ENCODE results near the gene AFG1L.
"Not testable (repeated sequence)": the region's sequence is repeated elsewhere in the genome, so short reads cannot be mapped to it uniquely, and the experiment has no call there.

AFG1L gene

DNA sequence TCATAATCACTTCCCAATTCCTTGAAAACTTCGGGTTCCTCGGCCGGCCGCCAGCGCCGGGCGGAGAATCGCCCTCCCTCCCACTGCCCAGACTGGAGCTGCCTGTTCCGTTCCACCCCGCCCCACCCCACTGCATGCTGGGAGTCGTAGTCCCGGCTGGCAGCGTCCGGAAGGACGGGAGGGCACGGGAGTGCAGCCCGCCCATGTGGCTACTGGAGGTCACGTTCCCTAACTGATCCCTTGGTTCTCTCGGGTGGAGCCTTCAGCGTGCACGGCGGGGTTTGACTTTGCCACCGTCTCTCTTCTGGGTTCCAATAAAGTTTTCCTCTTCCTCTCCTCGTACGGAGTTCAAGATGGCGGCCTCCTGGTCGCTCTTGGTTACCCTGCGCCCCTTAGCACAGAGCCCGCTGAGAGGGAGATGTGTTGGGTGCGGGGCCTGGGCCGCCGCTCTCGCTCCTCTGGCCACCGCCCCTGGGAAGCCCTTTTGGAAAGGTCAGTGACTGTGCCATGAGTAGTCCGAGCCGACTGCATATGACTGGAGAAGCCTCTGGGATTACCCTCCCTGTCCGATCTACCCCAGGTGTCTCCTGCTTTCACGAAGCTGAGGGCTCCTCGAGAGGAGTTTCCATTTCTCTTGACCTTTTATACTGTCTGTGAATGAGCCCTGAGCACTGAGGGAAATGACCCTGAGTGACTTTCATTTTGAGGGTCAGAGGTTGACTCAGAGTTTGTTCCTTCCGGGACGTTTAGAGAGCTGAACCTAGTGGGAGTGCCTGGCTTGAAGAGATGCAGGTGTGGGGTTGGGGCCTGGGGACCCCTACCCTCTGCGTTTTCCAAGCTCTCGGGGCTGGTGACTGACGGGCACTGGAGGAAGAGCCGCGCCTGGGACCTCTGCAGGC, at the start of gene AFG1L:
Gene AFG1L (plus strand): TSS at position 328 of the 899 bp plus-strand sequence. CDS start 26 bp downstream, at position 354.
- peak; percentile 72 to 76 for DNase-seq (ENCODE audit: low read depth in 1 of 2, low spot score in 1 of 2)

GRCh38 chr6:108245095-108245494, 49.8 kb upstream of the AFG1L start:
- DNase-seq (ENCODE audit: low read depth in 1 of 2, low spot score in 1 of 2) = not testable (repeated sequence)

DNA sequence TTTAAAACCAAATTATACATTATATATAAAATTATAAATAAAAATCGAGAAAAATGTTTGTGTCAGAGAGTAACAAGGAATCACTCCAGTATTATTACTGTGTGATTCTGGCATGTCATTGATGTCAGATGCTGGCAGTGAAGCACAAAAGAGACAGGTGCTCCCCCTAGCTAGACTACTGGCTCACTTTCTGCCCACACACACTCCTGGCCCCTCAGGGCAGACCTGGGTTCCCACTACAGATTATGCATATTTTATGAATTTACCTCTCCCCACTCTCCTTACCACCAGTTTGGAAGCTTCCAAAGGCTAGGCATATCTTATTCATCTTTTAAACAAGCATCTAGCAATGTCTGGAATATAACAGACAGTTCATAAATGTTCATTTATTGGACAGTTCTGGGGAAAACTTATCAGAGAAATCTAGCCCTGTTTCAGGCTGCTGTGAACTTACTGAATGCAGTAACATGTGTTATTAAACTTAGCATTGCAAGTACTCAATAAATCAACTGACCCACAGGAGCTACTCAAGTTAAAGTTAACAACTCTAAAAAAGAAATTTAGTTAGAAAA, 46.8 kb upstream of the AFG1L start:
- DNase-seq (ENCODE audit: low read depth in 1 of 2, low spot score in 1 of 2) = no peak

DNA sequence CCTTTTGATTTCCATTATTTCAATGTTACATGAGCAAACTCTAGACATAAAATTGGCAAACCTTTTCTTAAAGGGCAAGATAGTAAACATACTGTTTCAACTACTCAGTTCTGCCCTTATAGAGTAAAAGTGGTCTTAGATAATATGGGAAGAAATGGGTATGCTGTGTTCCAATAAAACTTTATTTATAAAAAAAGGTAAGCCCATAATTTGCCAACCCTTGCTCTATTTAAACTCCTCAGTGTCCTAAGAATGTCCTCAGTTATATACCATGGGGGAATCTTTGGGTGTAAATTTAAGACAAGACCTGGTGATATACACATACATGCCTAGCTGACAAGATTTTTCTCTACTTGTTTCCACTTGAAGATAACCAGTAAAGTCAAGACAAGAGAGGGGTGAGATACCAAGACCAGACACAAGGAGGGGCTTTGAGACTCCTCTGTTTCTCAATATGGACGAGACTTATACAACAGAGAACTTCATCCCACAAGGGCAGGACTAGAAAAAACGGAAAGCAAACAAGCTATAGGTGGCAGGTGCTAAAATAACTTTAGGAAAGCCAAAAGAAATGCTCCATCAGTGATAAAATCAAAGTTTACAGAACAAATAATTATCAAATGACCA, 44.5 kb upstream of the AFG1L start:
- DNase-seq (ENCODE audit: low read depth in 1 of 2, low spot score in 1 of 2) = no peak

DNA sequence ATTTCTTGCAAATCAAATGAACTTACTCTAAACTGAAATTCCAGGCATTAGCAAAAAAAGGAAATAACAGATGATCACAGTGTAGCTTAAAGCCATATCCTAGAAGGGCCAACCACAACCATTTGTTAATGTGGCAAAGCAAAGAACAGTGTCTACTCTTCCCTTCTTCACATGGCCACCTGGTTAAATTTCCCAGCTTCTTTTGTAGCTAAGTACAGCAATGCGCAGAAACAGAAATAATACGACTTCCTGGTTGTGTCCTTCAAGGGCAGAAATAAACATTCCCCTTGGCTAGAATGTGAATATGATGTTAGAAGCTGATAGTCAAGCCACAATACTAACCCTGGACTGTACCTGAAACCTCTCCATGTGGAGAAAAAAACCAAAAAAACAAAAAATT, 43.6 kb upstream of the AFG1L start:
- no peak for DNase-seq (ENCODE audit: low read depth in 1 of 2, low spot score in 1 of 2)

DNA sequence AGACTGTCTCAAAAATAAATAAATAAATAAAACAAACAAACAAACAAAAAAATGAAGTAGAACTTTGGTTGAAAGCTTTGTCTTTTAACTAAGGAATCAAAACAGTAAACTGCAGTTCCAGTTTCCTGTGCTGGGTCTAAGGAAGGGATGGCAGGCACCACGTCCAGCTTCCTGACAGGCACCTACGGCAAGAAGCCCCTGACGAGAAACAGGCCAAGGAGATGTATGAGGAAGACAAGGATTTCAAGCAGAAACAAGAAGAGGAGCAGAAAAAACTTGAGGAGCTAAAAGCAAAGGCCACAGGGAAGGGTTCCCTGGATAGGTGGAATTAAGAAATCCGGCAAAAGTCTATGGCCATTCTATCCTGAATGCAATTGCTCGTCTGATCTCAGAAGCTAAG, 42.8 kb upstream of the AFG1L start:
- DNase-seq (ENCODE audit: low read depth in 1 of 2, low spot score in 1 of 2) = no peak

DNA sequence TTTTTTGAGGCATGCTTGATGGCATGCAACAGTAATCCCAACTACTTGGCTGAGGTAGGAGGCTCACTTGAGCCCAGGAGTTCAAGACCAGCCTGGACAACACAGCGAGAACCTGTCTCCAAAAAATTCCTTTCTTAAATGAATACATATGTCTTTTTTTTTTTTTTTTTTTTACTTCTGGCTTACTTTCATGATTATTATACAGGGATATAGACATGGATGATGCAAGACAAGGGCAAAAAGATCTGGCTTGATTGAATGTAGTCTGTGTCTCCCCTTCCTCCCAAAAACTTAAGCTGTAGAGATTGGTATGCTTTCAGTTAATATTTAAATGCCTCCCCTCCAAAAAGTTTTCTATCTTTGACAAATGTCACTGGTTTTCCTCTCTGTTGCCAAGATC, 41.6 kb upstream of the AFG1L start:
- DNase-seq (ENCODE audit: low read depth in 1 of 2, low spot score in 1 of 2) = no peak

- no peak for DNase-seq (ENCODE audit: low read depth in 1 of 2, low spot score in 1 of 2)
Observed at GRCh38 chr6:108254433-108255410, 40.1 kb upstream of the AFG1L start.

DNA sequence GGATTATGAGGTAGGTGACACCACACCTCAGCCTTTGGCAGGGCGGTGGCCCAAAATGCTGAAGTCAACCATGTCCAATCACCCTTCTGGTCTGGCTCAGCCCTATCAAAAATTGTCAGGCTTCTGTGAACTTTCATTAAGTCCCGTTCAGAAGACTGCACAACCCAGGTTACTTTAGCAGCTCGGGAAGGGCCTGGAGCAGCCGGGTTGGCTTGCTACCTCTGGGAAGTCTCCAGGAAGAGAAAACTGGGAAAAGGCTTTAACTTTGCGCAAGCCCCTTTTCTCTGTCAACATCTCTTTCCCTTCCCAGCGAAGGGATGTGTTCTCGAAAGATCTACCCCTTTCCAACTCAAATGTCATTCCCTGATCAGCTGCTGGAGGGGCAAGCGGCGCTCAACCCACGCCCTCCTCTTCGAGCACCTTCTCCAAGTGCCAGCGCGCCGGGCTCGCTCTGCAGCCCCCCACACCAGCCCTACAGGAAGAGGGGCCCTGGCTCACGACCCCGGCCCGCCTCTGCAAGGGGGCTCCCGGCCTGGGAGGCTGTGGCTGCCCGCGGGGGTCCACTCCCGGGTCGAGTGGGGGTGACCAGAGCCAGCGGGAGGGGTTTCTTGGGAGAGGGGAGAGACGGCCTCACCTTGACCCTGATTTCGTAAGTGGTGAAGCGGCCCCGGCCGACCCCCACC, 34.6 kb upstream of the AFG1L start:
- peak in 1 of 2 donors; percentile 2 for DNase-seq (ENCODE audit: low read depth in 1 of 2, low spot score in 1 of 2)

DNA sequence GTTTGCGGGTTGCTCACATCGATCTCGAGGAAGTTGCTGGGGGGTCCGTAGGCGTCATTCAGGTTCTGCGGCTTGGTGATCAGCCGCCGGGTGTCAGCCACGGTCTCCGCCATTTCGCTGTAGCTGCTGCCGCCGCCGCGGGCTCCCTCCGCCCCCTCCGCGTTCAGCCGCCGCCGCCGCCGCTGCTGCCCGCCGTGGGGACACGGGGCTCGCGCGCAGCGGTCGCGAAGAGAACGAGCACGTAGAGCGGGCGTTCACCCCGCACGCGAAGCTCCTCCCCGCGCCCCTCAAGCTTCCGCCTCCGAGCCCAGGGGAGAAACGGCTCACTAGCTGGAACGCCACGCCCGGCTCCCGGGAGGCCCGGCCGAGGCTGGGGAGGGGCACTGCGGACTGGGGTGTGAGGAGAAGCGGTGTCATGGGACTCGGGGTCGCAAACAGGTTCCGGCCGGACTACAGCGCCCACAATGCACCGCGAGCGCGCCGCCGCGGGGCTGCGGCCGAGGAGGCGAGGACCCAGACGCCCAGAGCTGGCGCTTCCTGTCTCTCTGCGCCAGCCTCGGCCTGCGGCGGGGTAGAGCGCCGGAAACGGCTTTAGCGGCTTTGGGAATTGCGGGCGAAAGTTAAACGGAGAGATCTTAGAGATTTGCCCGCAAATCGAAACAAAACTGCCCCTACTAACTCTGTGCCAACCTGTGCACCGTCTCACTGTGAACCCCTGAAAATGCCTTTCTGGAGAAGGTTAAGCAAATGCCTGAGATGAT, 33.9 kb upstream of the AFG1L start, which contains the start of gene SNX3:
Gene SNX3 (minus strand): TSS at position 232 of the 761 bp plus-strand sequence. CDS start 119 bp downstream, at position 113.
- DNase-seq (ENCODE audit: low read depth in 1 of 2, low spot score in 1 of 2) = peak; percentile 74 to 82

DNA sequence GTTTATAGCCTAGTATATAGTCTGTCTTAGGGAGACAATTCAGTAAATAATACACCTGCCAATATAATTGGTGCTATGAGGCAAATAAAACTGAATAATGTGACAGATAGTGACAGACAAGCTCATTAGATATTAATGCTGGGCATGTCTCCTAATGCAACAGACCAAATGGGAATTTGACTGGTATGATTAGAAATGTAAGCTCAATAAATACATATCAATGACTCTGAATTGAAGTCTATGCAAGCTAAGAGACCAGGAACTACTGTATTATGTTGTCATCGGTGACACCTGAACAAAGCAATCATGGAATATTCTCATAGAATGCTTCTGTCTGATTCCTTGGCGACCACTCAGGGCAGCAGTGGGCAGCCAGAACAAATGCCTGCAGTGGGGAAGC, 31.5 kb upstream of the AFG1L start:
- DNase-seq (ENCODE audit: low read depth in 1 of 2, low spot score in 1 of 2) = no peak

- DNase-seq (ENCODE audit: low read depth in 1 of 2, low spot score in 1 of 2) = no peak
Observed at GRCh38 chr6:108268845-108269244, 26.0 kb upstream of the AFG1L start.

GRCh38 chr6:108269955-108270354, 24.9 kb upstream of the AFG1L start:
- not testable (repeated sequence) for DNase-seq (ENCODE audit: low read depth in 1 of 2, low spot score in 1 of 2)

- DNase-seq (ENCODE audit: low read depth in 1 of 2, low spot score in 1 of 2) = no peak
Observed at GRCh38 chr6:108274546-108274945, 20.3 kb upstream of the AFG1L start.

GRCh38 chr6:108275976-108276375, 18.9 kb upstream of the AFG1L start:
- DNase-seq (ENCODE audit: low read depth in 1 of 2, low spot score in 1 of 2) = no peak

DNA sequence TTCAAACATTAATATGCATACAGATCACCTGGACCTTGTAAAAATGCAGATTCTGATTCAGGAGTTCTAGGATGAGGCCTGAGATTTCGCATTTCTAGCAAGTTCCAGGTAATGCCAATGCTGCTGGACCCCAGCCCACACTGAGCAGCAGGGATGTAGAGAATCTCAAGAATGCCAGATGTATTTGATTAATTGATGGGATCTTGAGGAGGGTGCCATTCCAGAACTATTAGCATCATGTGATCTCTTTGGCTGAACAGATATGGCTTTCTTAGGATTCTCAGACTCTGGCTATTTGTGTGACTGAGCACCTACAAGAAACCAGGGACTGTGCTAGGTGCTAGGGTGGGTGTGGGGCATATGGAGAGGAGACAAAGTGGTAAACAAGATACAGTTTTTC, 17.6 kb upstream of the AFG1L start:
- DNase-seq (ENCODE audit: low read depth in 1 of 2, low spot score in 1 of 2) = no peak

- no peak for DNase-seq (ENCODE audit: low read depth in 1 of 2, low spot score in 1 of 2)
Observed at GRCh38 chr6:108277831-108278230, 17.0 kb upstream of the AFG1L start.

DNA sequence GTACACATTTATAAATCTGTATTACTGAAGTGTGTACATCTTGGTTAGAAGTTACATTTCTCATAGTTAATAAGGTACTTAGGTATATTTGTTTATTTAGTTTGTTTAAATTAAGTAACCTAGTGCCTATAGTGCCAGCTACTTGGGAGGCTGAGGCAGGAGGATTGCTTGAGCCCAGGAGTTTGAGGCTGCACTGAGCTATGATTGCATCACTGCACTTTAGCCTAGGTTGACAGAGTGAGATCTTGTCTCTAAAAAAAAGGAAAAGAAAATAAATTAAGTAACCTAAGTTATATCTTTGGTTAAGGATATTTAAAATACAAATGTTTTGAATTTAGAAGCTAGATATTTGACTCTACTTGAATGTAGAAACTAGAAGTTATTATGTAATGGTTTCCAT, 9.5 kb upstream of the AFG1L start:
- DNase-seq (ENCODE audit: low read depth in 1 of 2, low spot score in 1 of 2) = no peak

DNA sequence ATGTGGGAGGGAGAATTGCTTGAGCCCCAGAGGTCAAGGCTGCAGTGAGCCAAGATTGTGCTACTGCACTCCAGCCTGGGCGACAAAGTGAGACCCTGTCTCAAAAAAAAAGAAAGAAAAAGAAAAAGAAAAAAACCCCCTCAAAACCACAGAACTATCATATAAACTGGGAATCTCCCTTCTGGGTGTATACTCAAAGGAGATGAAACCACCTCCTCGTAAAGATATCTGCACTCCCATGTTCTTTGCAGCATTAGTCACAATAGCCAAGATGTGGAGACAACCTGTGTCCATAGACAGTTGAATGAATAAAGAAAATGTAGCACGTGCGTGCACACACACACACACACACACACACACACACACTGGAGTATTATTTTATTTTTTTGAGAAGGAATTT, 8.5 kb upstream of the AFG1L start:
- DNase-seq (ENCODE audit: low read depth in 1 of 2, low spot score in 1 of 2) = no peak

- no peak for DNase-seq (ENCODE audit: low read depth in 1 of 2, low spot score in 1 of 2)
Observed at GRCh38 chr6:108287373-108287772, 7.5 kb upstream of the AFG1L start.
